T-helper 2 cell treated with Interferon-gamma antibody and Interleukin-4, amounts not matched to agents 5 μg/mL and 100 μg/mL, for 36 hours (primary cell): Measurements from ENCODE around the gene LMO7.
"Not testable (repeated sequence)": the region's sequence is repeated elsewhere in the genome, so short reads cannot be mapped to it uniquely, and the experiment has no call there.

ENCODE experiments used
- DNase-seq: peaks from one replicate; pipeline ENCODE4 v3.0.0; 2021; ENCODE audit warnings: low spot score
- H3K27ac Mint-ChIP-seq: one replicate; pipeline ENCODE4 v1.8.0; 2021; ENCODE audit warnings: mild to moderate bottlenecking, mixed read lengths
- H3K27me3 Mint-ChIP-seq: one replicate; pipeline ENCODE4 v1.8.0; 2021; ENCODE audit warnings: low read depth, mixed read lengths
- H3K36me3 Mint-ChIP-seq: one replicate; pipeline ENCODE4 v1.8.0; 2021; ENCODE audit warnings: low read depth, mixed read lengths
- H3K4me1 Mint-ChIP-seq: one replicate; pipeline ENCODE4 v1.8.0; 2021; ENCODE audit warnings: low read depth, mixed read lengths
- H3K4me3 Mint-ChIP-seq: one replicate; pipeline ENCODE4 v1.8.0; 2022; ENCODE audit warnings: mild to moderate bottlenecking, moderate library complexity, mixed read lengths
- H3K9me3 Mint-ChIP-seq: one replicate; pipeline ENCODE4 v1.8.0; 2021; ENCODE audit warnings: mixed read lengths

The LMO7 gene

DNA sequence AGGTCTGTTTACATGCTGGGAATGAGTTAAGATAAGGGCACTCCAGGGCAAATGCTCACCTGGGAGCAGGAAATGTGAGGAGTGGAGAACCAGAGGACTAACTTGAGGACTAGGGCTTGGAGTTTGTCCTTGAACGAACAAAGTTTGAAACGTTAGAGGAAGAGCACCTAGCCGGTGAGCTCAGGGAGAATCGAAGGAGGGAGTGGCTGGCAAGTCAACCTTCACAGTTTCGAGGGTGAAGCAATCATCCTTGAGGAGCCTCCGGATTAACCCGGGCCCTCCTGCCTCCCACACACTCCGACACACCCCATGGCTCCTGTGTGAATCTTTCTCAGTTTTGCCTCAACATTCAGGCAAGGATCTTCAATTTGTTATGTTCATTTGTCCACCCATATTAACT lies 58.6 kb downstream of the LMO7 start:
- H3K27me3 Mint-ChIP-seq = no peaks in the 10 kb centered on the region
- no peak overlapping the region for H3K4me3 Mint-ChIP-seq
- H3K27ac Mint-ChIP-seq = no peak overlapping the region
- H3K36me3 Mint-ChIP-seq = peaks cover 1% of the 10 kb centered on the region
- H3K9me3 Mint-ChIP-seq = no peaks in the 10 kb centered on the region
- H3K4me1 Mint-ChIP-seq = no peaks in the 10 kb centered on the region
- DNase-seq = no peak

DNA sequence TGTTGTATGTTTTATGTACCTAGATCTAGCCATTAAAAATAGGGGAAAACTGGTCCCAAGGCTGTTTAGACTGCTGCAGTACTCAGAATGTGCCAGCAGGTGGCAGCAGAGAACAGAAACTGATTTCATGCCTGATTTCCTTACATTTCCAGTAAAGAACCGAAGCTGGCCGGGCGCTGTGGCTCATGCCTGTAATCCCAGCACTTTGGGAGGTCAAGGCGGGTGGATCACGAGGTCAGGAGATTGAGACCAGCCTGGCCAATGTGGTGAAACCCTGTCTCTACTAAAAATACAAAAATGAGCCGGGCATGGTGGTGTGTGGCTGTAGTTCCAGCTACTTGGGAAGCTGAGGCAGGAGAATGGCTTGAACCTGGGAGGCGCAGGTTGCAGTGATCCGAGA lies 59.8 kb downstream of the LMO7 start:
- not testable (repeated sequence) for H3K27ac Mint-ChIP-seq, H3K4me1 Mint-ChIP-seq, H3K4me3 Mint-ChIP-seq, H3K27me3 Mint-ChIP-seq, H3K9me3 Mint-ChIP-seq, H3K36me3 Mint-ChIP-seq
- DNase-seq = peak; percentile 50

DNA sequence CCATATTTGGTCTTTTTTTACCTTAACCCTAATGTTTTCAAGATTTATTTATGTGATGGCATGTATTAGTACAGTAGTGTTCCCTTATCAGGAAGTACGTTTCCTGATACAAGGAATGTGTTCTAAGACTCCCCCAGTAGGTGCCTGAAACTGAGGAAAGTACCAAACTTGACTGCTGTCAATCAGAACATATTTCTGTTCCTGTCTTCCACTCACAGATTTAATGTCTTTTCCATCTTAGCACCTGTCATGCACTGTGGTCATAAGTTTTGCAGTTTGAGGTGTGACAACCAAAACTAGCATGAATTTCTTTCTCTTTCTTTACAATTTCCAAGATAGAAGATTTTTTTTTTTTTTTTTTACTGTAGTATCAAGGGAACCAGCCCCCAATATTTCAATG lies 62.9 kb downstream of the LMO7 start:
- Mint-ChIP-seq H3K27me3 (no peaks in the 10 kb centered on the region), H3K4me3 (no peak overlapping the region), H3K9me3 (peaks cover 3% of the 10 kb centered on the region), H3K36me3 (peaks cover 4% of the 10 kb centered on the region), H3K4me1 (peaks cover 4% of the 10 kb centered on the region), H3K27ac (no peak overlapping the region)
- no peak for DNase-seq

DNA sequence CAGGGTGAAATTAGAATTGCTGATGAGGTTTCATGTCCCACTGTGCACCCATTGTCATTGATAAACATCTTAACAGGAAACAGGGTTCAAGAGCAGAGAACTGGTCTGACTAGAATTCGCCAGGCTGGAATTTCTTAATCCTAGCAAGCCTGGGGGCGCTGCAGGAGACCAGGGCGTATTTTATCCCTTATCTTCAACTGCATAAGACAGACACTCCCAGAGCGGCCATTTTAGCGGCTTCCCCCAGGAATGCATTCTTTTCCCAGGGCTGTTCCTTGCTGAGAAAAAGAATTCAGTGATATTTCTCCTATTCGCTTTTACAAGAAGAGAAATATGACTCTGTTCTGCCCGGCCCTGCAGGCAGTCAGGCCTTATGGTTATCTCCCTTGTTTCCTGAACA lies 63.6 kb downstream of the LMO7 start:
- not testable (repeated sequence) for H3K36me3 Mint-ChIP-seq, H3K27me3 Mint-ChIP-seq, DNase-seq, H3K27ac Mint-ChIP-seq, H3K4me3 Mint-ChIP-seq, H3K9me3 Mint-ChIP-seq, H3K4me1 Mint-ChIP-seq

DNA sequence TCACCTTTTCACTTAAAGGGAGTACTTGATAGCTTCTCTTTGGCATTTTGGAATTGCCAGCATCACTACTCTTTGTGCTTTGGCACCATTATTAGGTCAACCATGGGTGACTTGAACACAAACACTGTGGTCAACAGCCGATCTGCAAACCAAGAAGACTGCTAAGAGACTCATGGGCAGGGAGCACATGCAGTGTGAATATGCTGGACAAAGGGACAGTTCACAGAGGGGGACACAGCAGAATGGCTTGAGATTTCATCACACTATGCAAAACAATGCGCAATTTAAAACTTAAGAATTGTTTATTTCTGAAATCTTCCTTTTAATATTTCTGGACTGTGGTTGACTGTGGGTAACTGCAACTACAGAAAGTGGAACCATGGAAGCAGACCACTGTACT lies 64.4 kb downstream of the LMO7 start:
- no peak for DNase-seq
- Mint-ChIP-seq H3K36me3 (peaks cover 4% of the 10 kb centered on the region), H3K27me3 (no peaks in the 10 kb centered on the region), H3K27ac (no peak overlapping the region), H3K9me3 (peaks cover 3% of the 10 kb centered on the region), H3K4me1 (peaks cover 10% of the 10 kb centered on the region), H3K4me3 (no peak overlapping the region)

DNA sequence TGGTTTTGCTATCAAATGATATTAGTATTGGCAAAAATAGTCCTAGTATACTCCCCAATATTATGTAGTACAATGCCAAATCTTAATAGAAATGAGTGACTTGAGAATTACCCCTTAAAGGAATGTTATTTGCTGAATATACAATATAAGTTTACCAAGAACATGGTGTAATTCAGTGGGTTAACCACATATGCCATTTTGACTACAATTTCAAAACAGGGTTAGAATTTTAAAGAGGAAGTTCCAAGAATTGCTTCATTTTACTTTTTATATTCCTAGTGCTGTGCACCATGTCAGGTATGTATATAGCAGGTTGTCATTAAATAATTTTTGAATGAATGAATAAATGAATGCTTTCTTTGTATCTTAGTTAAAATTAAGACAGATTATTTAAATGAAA lies 66.3 kb downstream of the LMO7 start:
- Mint-ChIP-seq H3K27ac (no peak overlapping the region), H3K4me3 (no peak overlapping the region), H3K27me3 (no peaks in the 10 kb centered on the region), H3K36me3 (peaks cover 4% of the 10 kb centered on the region), H3K9me3 (peaks cover 3% of the 10 kb centered on the region), H3K4me1 (peaks cover 10% of the 10 kb centered on the region)
- DNase-seq = no peak

DNA sequence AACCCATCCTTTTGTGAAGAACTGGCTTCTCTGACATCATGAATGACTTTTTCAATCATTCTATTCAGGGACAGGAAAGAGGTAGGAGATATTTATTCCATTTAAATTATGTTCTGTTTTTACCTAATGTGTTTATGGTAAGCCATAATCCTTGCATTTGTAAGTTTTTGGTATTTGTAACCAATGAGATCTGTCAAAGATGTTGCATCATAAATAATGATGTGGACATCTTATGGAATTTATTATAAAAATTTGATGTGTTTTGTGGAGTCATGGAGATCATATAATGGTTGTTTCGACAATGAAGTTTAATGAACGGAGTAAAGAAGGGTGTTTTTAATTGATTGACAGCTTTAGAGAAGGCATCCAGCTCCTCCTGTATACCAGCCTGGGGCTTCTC lies 67.6 kb downstream of the LMO7 start:
- Mint-ChIP-seq H3K4me1 (peaks cover 10% of the 10 kb centered on the region), H3K9me3 (peaks cover 3% of the 10 kb centered on the region), H3K36me3 (peaks cover 4% of the 10 kb centered on the region), H3K27me3 (no peaks in the 10 kb centered on the region), H3K27ac (no peak overlapping the region), H3K4me3 (no peak overlapping the region)
- no peak for DNase-seq

DNA sequence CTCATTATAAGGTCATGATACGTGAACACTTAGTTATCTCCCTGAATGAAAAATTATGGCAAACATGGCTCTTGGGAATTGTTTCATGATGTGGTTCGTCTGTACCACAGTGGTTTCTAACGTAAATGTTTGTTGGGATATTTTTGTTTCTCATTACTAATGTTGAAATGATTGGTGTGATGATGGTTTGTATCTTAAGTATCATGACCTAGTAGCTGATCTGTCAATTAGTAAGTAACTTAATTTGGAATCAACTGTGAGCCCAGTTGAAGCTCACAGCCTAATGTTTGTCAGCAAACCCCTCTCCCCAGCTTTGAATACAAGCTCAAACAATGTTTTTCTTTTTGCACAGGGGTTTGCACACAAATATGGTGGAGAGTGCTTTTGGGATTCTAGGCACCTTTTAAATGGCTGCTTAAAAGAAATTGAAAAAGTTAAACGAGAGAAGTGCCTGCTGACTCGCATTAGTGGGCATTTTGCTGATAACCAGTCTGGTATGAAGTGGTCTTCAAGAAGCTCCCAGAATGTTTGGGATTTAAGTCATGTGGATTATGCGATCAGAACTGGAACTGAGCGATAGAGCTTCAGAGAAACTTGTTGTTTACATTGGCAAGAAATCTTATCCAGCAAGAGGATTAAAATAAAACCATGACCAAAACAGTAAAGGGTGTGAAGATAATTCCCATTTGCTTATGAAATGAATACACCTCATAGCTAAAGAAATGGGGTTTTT lies 68.2 kb downstream of the LMO7 start:
- Mint-ChIP-seq H3K9me3 (peaks cover 3% of the 10 kb centered on the region), H3K36me3 (peaks cover 3% of the 10 kb centered on the region), H3K4me3 (no peak overlapping the region), H3K27ac (no peak overlapping the region), H3K27me3 (no peaks in the 10 kb centered on the region), H3K4me1 (peaks cover 10% of the 10 kb centered on the region)
- DNase-seq = no peak

DNA sequence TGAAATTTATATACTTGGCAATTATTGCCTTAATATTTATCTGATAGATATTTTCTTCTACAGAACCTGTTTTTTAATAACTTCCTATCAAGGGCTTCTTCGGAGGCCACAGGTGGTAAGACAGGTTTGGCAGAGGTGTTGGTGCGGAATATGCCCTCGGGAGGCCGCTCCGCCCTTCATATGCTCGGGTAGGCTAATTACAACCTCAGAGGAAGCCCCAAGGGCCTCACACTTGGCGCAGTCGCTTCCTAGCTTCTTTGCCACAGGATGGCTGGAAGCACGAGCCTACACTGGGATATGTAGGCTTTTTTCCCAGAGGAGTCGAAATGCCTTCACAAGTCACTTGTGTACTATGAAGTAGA lies 68.8 kb downstream of the LMO7 start:
- H3K4me3 Mint-ChIP-seq = no peak overlapping the region
- peaks cover 3% of the 10 kb centered on the region for H3K36me3 Mint-ChIP-seq
- no peak overlapping the region for H3K27ac Mint-ChIP-seq
- H3K27me3 Mint-ChIP-seq = no peaks in the 10 kb centered on the region
- no peak for DNase-seq
- peaks cover 3% of the 10 kb centered on the region for H3K9me3 Mint-ChIP-seq
- H3K4me1 Mint-ChIP-seq = peaks cover 10% of the 10 kb centered on the region

DNA sequence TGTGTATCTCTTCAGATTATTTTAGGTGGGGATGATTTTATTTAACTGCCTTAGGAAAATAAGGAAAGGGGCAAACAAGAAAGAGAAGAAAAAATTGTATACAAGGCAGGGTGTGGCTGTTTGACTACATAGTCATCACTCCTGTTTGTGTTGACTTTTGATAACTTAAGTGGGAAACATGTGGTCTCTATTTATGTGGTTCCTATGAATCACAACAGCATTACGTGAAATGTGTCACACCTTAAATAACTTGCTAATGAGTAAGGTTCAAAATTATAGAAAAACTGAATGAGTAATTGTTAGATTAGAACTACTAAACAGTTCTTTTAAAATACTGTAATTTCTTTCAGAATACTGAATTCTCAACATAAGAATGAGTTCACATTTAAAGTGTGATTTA lies 69.3 kb downstream of the LMO7 start:
- H3K27ac Mint-ChIP-seq = peak overlapping the region; percentile 41
- H3K4me1 Mint-ChIP-seq = peaks cover 10% of the 10 kb centered on the region
- no peaks in the 10 kb centered on the region for H3K27me3 Mint-ChIP-seq
- H3K36me3 Mint-ChIP-seq = peaks cover 2% of the 10 kb centered on the region
- no peak overlapping the region for H3K4me3 Mint-ChIP-seq
- no peaks in the 10 kb centered on the region for H3K9me3 Mint-ChIP-seq
- DNase-seq = no peak

DNA sequence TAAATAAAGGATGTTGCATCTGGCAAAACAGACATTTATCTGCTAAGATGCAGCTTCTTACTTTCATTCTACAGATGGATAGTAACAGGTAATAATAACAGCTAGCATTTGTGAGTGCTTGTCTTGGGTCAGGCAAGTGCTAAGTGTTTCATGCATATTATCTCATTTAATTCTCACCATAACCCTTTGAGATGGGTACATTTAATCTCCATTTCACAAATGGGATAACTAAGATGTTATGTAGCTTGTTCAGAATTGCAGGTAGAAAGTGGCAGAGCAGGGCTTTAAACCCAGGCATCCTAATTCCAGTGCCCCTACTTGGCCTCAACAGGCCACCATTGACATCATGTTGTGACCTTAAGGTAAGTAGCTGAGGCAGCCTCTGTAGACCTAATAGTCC lies 69.8 kb downstream of the LMO7 start:
- H3K27me3 Mint-ChIP-seq = no peaks in the 10 kb centered on the region
- no peaks in the 10 kb centered on the region for H3K9me3 Mint-ChIP-seq
- H3K4me3 Mint-ChIP-seq = no peak overlapping the region
- H3K27ac Mint-ChIP-seq = no peak overlapping the region
- H3K4me1 Mint-ChIP-seq = peaks cover 10% of the 10 kb centered on the region
- no peak for DNase-seq
- no peaks in the 10 kb centered on the region for H3K36me3 Mint-ChIP-seq

DNA sequence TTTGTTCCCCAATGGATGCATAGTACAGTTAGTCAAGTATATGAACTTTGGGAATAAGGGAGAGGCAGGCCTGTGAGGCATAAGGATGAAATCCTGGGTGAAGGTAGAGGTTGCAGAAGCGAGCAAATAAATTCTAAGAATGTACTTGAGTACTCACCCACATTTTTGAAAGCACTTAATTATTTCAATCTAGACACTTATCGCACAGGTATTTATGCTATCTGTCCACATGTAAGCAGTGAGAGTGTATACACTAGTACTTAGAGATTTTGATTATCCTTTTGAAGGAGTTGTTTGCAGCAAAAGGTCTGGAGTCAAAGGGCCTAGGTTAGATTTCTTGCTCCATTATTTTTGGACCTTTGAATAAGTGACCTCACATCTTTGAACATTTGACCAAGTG lies 77.7 kb downstream of the LMO7 start:
- no peak for DNase-seq
- H3K27me3 Mint-ChIP-seq = no peaks in the 10 kb centered on the region
- peaks cover 3% of the 10 kb centered on the region for H3K36me3 Mint-ChIP-seq
- H3K4me3 Mint-ChIP-seq = no peak overlapping the region
- no peak overlapping the region for H3K27ac Mint-ChIP-seq
- peaks cover 10% of the 10 kb centered on the region for H3K4me1 Mint-ChIP-seq
- no peaks in the 10 kb centered on the region for H3K9me3 Mint-ChIP-seq

DNA sequence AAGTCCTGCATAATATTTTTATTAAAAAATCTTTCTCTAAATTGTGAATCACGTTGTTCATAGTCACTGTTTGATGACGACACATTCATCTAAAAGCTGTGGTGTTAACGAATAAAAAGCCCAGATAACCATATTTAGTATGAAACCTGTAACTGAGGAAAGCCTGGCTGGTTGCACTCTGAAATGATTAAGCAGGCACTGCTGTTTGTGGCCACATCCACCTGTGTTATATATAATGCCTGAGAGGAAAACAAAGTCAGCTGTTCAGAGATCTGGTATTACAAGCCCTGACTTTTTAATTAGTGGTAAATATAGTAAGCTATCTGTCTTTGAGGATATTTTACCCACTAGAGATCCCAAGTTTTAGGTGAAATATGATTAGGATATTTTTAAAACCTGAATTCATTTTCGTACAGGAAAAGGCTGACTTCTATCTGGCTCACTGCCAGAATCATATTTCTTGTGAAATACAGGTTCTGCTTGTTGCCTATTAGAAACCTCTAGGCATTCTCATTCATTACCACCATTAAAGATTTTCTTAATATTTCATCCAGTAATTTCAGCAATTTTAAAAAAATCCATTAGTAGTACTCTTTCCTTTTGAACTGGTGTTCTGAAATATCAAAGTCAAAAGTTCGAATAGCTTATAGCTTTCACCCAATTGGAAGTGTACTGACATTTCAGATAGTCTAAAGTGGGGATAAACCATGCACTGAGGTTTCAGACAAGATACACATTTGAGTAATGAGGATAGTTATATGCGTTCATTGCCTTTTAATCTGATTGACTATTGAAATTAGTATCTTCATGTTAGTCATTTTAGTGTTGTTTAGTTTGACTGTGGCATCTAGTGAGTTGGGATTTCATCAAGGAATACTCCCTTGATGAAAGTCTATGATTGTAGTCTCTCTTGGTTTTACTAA lies 79.7 kb downstream of the LMO7 start:
- Mint-ChIP-seq H3K4me3 (no peak overlapping the region), H3K27me3 (no peaks in the 10 kb centered on the region), H3K27ac (no peak overlapping the region), H3K4me1 (peaks cover 10% of the 10 kb centered on the region), H3K9me3 (no peaks in the 10 kb centered on the region), H3K36me3 (peaks cover 8% of the 10 kb centered on the region)
- DNase-seq = peak; percentile 27

DNA sequence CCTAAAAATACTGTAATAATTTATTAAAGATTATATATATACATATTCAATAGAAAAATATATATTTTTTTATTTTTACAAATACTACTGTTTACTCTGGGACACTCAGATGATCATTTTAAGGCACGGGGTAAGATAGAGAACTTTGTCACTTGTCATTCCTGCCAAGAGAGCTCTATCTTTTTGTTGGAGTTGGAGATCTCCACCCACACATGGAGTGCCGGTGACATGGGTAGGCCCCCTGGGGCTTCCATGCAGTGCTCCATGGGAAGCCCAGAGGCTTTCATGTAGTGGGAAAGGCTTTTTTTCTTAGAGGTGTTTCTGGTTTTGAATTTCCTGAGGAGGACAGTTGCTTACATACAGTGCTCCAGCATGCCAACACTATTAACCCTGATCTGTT lies 81.4 kb downstream of the LMO7 start:
- H3K27ac Mint-ChIP-seq = no peak overlapping the region
- no peak for DNase-seq
- H3K4me3 Mint-ChIP-seq = no peak overlapping the region
- H3K4me1 Mint-ChIP-seq = peaks cover 10% of the 10 kb centered on the region
- no peaks in the 10 kb centered on the region for H3K9me3 Mint-ChIP-seq
- no peaks in the 10 kb centered on the region for H3K27me3 Mint-ChIP-seq
- H3K36me3 Mint-ChIP-seq = peaks cover 8% of the 10 kb centered on the region
